ENCODE measurements around the gene THBS4.

- no peak for TF ChIP-seq POLR2A (IDR thresholded peaks at IDR 0.05)
- TF ChIP-seq, protein P1, sequence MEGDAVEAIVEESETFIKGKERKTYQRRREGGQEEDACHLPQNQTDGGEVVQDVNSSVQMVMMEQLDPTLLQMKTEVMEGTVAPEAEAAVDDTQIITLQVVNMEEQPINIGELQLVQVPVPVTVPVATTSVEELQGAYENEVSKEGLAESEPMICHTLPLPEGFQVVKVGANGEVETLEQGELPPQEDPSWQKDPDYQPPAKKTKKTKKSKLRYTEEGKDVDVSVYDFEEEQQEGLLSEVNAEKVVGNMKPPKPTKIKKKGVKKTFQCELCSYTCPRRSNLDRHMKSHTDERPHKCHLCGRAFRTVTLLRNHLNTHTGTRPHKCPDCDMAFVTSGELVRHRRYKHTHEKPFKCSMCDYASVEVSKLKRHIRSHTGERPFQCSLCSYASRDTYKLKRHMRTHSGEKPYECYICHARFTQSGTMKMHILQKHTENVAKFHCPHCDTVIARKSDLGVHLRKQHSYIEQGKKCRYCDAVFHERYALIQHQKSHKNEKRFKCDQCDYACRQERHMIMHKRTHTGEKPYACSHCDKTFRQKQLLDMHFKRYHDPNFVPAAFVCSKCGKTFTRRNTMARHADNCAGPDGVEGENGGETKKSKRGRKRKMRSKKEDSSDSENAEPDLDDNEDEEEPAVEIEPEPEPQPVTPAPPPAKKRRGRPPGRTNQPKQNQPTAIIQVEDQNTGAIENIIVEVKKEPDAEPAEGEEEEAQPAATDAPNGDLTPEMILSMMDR (IDR thresholded peaks at IDR 0.05), result no peak
Measured at GRCh38 chr5:80043187-80043586, 8.0 kb downstream of the THBS4 start.
